ENCODE data around the gene METTL1.

- TF ChIP-seq POLR2AphosphoS5 (IDR thresholded peaks at IDR 0.05) (no peak), POLR2A (IDR thresholded peaks at IDR 0.05; ENCODE audit: low read depth) (no peak), EP300 (IDR thresholded peaks at IDR 0.05) (no peak)
- TF ChIP-seq, protein P1, sequence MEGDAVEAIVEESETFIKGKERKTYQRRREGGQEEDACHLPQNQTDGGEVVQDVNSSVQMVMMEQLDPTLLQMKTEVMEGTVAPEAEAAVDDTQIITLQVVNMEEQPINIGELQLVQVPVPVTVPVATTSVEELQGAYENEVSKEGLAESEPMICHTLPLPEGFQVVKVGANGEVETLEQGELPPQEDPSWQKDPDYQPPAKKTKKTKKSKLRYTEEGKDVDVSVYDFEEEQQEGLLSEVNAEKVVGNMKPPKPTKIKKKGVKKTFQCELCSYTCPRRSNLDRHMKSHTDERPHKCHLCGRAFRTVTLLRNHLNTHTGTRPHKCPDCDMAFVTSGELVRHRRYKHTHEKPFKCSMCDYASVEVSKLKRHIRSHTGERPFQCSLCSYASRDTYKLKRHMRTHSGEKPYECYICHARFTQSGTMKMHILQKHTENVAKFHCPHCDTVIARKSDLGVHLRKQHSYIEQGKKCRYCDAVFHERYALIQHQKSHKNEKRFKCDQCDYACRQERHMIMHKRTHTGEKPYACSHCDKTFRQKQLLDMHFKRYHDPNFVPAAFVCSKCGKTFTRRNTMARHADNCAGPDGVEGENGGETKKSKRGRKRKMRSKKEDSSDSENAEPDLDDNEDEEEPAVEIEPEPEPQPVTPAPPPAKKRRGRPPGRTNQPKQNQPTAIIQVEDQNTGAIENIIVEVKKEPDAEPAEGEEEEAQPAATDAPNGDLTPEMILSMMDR (IDR thresholded peaks at IDR 0.05) = no peak
These were observed 48.3 kb downstream of the METTL1 start for GRCh38 chr12:57723630-57723962.

Measured in esophagus muscularis mucosa (tissue), 4 donors.